Measurements from ENCODE around the gene RBPJL.

Gene RBPJL

DNA sequence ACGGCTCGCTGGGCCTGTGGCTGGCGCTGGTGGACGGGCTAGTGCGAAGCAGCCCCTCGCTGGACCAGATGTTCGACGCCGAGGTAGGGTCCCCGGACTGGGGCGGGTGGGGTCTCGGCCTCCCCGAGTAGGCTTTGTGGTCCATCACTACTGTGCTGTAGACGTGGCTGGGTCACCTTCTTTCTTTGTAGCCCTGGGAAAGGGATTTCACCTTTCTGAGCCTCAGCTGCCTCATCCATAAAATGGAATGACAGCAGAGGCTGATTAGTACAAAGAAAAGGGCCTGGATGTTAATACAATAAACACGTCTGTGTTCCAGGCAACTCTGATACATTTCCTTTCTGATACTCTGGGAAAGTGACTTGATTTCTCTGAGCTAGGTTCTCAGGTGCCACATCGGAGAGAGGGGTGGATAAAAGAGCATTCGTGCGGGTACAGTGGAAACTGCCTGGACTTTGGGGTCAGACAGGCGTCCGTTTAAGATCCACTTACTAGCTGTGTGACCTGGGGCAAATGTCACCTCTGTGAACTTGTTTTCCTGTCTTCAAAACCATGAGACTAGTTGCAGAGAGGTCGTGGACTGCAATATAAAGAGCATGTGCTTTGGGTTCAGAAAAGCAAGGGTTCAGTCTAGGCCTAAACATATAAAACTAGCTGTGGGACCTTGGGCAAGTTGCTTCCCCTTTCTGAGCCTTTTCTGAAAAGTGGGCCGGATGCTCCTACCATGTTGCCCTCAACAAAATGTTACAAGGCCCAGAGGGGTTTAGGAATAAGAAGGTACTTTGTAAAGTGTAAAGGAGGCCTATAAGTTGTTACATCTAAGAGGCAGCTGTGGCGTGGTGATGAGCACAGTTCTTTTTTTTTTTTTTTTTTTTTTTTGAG lies 57.2 kb downstream of the RBPJL start:
- no peak for DNase-seq

DNA sequence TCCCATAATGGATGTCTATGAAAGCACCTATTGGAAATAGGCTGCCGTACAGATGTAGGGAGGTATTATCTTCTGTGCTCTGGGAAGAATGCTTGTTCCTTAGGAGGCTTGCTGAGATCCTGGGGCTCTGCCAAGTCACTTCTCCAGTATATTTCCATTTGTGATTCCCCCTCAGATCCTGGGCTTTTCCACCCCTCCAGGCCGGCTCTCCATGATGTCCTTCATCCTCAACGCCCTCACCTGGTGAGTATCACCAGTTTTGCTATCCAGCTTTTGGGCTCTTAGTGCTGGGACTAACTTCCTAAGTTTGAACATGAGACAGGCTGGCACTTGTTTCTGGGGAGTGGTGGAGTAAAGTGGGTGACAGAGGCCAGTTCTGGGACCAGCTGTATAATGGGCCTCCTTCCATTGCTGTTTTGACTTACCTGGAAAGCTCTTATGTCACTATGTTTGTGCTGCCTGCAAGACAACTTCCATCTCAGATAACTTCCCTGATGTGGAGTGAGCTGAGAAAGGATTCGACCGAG lies 58.9 kb downstream of the RBPJL start:
- no peak for DNase-seq

DNA sequence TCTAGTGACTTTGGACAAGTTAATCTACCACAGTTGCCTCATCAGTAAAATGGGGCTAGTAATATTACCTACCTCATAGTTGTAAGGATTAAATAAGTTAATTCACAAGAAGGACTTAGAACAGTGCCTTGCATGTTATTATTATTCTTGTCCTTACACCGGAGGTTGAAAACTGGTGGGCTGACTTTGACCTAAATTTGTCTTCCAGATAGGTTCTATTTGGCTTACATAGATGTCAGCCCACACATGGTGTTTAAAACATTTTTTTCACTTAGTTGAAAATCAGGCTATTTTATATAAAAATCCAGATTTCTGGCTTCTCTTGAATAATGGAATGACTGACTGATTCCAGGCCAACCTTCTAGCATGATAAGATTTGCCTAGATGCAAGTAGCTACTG lies 59.6 kb downstream of the RBPJL start:
- DNase-seq = no peak

DNA sequence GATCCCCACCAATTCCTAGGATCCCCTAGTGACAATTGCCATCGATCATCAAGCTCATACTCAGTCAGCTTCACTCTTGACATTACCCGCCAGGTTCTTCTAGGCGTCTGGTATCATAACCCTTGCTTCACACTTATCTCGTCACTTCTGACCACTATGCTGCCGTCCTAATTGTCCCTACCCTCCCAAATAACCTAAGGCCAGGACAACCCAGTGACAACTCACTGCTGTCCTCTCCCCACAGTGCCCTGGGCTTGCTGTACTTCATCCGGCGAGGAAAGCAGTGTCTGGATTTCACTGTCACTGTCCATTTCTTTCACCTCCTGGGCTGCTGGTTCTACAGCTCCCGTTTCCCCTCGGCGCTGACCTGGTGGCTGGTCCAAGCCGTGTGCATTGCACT lies 60.0 kb downstream of the RBPJL start:
- DNase-seq = no peak

DNA sequence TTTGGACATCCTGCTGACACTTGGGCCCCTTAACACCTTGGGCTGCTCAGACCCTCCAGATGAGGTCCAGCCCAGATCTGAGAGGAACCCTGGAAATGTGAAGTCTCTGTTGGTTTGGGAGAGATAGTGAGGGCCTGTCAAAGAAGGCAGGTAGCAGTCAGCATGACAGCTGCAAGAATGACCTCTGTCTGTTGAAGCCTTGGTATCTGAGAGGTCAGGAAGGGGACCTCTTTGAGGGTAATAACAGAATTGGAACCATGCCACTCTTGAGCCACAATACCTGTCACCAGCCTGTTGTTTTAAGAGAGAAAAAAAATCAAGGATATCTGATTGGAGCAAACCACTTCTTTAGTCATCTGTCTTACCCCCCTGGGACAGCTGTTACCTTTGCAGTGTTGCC lies 60.5 kb downstream of the RBPJL start:
- no peak for DNase-seq

All from NCI-H69 (cell line).